ENCODE data around the gene PRPF38B.
"Not testable (repeated sequence)": the region's sequence is repeated elsewhere in the genome, so short reads cannot be mapped to it uniquely, and the experiment has no call there.

Gene PRPF38B

DNA sequence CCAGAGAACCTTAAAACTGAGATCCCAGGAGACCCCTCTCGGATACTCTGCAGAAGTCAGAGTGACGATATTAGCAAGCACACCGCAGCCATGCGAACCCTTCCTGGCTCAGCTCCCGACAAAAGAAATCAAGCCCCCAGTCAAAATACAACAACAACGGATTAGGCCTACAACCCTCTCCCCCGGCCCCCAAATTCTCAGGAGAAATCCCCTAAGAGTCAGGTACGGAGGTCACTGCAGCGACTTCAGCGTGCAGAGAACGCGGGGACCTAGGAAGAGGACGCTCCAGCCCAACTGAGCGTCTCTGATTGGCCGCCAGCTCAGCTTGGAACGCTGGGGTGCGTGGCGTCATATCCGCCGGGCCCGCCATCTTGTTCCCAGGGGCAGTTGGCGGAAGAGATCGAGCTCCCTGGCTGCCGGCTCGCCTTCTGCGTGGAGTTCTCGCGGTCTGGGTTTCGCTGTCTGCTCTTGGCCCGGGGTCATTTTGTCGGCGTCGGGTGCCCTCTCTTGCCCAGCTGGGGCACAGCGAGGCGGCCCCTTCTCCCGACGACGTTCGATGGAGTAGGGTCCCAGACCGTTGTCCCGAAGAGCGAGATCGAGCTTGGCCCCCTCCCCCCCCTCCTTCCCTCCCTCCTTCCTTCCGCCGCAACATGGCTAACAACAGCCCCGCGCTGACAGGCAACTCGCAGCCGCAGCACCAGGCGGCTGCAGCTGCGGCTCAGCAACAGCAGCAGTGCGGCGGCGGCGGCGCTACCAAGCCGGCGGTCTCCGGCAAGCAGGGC lies at the start of gene PRPF38B:
Gene PRPF38B, plus strand, starts transcription at position 369 of the 782 bp plus-strand sequence. Its CDS starts 282 bp downstream, at position 651.
- DNase-seq (ENCODE audit: low read depth in 2 of 2) = peak; percentile 85 to 88

DNA sequence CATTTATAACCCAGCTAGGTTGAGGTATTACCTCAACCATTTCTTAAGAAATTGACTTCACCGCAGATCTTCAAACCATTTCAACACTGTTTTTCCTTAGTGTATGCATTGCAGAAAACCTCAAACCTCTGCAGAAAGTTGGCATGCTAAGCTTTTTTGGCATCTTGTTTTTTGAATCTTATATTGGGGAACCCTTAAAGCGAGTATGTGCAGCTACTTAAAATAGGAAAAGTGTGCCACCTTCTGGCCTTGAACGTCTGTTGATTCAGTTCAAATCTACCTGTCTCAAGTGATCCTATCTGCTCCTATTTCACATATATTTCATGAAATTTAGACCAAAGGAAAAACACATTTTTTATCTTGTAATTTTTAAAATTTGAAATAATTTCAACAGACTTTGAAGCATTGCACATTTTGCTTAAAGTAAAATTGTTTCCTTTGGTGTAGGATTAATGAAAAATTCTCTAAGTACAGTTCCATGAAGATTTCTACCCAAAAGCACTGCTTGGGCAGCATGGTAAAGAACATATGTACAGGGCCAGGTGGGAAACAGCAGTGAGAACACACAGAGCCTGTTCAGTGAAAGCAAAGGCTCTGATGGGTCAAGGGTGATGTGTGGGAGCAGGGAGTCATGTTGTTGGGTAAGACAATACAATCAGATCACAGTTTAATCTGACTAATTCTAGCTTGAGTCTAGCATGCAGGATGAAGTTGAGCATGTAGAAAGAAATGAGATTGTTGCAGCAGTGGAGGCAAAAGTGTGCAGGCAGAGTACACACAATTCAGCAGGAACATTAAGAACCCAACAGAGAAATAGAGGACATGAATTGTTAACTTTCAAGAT lies 48.4 kb upstream of the PRPF38B start:
- peak in 1 of 2 donors; percentile 14 for DNase-seq (ENCODE audit: low read depth in 2 of 2)

DNA sequence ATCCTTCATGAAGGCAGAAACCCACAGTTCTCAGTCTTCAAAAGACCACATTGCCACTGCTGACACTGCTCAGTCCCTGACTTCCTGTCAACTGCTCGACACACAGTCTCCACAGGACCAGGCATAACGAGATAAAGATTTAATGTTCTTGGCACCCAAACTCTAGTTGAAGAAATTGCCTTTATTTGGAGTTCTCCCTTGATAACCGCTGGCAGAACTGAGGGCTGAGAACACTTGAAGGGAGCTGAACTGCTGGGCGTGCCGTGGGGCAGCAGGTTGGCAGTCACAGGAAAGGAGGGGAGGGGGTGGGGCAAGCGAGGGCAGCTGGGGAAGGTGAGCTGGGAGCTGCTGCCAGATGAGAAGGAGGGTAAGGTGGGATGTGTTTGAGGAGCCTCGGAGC lies 47.1 kb upstream of the PRPF38B start:
- peak in 1 of 2 donors; percentile 17 for DNase-seq (ENCODE audit: low read depth in 2 of 2)

DNA sequence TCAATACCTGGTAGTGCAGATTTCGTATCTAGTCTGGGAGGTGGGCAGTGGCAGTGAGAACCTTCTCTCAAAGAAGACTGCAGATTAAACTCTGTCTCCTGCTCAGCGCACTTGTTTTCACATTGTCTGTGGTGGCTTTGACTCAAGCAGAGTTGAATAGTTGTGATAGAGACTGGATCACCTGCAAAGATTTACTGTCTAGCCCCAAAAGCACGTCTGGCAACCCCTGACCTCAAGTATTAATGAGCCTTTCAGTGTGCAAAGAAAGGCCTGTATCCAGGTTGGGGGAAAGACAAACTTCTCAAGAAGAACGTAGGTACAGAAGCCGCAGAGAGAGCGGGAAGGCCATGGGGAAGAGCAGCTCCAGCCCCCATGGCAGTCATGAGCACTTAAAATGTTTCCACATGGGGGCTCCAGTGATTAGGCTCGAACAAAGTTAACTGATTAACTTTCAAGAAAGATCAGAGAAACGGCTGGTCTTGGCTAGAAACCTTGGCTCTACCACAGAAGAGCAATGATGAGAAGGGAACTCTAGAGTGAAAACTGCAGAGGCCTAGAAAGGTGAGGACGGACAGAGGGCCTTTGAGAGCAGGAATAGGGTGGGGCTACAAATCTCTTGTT lies 46.4 kb upstream of the PRPF38B start:
- no peak for DNase-seq (ENCODE audit: low read depth in 2 of 2)

GRCh38 chr1:108646265-108646647 lies 45.9 kb upstream of the PRPF38B start:
- DNase-seq (ENCODE audit: low read depth in 2 of 2) = no peak

DNA sequence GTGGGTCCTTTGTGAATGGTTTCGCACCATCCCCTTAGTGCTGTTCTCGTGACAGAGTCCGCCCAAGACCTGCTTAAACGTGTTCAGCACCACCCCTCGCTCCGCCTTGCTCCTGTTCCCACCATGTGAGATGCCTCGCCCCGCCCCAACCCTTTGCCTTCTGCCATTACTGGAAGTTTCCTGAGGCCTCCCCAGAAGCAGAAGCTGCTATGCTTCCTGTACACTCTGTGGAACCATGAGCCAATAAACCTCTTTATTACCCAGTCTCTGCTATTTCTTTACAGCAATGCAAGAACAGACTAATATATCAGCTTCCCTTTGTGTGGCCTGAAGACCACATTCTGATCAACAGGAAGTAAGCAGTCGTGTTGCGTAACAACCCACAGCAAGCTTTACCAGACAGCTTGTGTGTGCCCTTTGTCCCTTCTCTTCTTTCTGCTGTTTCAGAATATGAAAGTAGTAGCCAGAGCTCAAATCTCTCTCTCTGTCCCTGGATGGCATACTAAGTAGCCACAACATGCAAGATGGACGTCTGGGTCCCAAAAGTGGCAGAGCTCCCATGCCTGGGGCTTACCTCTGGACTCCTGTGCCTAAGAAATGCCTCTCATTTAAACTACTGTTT lies 45.4 kb upstream of the PRPF38B start:
- DNase-seq (ENCODE audit: low read depth in 2 of 2) = no peak

DNA sequence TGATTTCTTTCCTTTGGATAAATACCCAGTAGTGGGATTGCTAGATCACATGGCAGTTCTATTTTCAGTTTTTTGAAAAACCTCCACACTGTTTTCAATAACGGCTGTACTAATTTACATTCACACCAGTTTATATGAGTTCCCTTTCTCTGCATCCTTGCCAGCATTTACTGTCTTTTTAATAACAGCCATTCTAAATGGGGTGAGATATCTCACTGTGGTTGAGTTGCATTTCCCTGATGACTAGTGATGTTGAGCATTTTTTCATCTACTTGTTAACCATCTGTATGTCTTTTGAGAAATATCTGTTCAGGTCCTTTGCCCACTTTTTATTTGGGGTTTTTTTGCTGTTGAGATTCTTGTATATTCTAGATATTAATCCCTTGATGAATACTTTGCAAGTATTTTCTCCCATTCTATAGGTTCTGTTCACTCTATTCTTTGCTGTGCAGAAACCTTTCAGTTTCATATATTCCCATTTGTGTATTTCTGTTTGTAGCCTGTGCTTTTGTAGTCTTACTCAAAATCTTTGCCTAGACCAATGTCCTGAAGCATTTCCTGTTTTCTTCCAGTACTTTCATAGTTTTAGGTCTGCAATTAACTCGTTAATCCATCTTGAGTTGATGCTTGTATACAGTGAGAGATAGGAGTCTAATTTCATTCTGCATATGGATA lies 38.5 kb upstream of the PRPF38B start:
- DNase-seq (ENCODE audit: low read depth in 2 of 2) = no peak

DNA sequence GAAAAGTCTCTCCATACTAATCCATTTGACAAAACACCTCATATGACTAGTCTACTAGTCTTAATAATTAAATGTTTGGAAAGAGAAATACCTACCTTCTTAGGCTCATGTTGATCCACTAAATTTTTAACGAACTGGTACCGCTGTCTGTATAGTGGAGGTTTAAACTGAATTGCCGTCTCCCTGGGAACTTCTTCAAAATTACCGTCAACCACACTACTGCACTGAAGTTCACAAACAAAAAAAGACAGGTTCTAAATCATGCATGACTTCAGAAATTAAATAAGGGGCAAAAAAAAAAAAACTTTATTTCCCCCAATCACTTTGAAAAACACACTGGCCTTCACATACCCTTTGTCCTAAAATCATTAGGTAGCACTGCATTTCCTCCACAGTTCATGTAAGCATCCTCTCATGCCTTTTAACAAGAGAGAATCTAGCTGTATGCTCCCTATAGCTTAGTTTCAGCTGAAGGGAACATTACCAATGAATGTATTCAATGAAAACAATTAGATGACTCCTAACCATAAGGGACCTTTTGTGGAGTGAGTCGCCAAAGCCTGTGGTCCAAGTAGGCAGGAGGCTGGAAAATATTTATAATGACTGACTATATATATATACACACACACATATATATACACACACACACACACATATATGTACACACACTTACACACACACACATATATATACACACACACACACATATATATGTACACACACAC lies 34.6 kb upstream of the PRPF38B start:
- DNase-seq (ENCODE audit: low read depth in 2 of 2) = no peak

DNA sequence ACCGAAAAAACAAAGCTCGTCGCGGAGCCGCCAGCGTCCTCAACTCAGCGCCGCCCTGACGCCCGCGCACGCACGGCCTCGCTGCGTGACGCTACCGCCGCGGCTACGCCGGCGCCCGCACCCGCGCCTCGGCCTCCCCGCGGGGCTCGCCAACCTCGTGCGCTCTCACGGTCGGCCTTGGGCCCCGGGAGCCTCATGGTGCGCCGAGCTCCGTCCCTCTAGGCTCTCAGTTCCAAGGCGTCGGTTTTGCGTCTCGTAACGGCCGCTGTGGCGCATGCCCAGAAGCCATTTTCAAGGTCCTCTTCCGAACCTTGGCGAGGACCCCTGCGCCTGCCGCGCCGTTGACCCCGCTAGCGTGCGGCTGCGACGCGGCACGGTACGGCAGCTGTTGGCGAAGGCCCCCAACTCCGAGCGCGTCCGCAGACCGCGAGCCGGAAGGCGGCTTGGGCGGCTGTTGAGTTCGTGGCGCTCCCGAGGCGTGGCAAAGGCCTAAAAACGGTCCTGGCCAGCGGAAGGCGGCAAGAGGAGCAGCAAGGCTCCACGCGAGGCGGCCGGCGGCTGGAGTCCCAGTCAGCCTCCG lies 31.0 kb upstream of the PRPF38B start, which contains the start of gene HENMT1:
Gene HENMT1, minus strand, starts transcription at position 64 of the 580 bp plus-strand sequence. CDS start 1,209 bp downstream, outside the sequence.
- DNase-seq (ENCODE audit: low read depth in 2 of 2) = peak; percentile 62 to 64

- DNase-seq (ENCODE audit: low read depth in 2 of 2) = no peak
These were observed 29.0 kb upstream of the PRPF38B start for GRCh38 chr1:108663074-108663473.

- no peak for DNase-seq (ENCODE audit: low read depth in 2 of 2)
These were observed 27.6 kb upstream of the PRPF38B start for GRCh38 chr1:108664481-108664880.

DNA sequence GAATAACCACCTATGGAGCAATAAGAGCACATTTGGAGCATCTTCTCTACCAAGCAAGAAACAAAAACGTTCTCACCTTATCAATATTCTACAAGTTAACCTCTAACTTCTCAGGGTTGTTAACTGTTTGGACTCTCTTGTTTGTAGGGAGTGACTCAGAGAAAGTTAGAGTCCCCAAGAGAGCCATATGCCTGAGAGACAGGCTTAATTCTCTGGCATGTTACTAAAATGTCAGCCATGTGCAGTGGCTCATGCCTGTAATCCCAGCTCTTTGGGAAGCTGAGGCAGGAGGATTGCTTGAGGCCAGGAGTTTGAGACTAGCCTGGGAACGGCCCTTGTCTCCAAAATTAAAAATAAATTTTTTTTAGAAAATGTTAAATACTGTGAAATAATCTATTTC lies 27.0 kb upstream of the PRPF38B start:
- DNase-seq (ENCODE audit: low read depth in 2 of 2) = no peak

DNA sequence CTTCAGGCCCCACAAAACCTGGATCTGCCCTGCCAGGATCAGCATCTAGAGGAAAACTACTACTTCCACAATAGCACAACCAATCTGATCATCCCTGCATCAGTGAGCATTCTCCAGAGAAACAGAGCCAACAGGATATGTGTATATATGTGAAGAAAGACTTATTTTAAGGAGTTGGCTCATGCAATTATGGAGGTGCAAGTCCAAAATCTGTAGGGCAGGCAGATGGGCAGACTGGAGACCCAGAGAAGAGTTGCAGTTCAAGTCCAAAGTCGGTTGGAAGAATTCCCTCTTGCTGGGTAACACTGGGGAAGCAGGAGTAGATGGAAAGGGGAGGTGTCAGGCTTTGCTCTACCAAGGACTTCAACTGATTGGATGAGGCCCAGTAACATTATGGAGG lies 26.3 kb upstream of the PRPF38B start:
- DNase-seq (ENCODE audit: low read depth in 2 of 2) = no peak

GRCh38 chr1:108667422-108667821 lies 24.7 kb upstream of the PRPF38B start:
- not testable (repeated sequence) for DNase-seq (ENCODE audit: low read depth in 2 of 2)

- DNase-seq (ENCODE audit: low read depth in 2 of 2) = no peak
These were observed 23.3 kb upstream of the PRPF38B start for GRCh38 chr1:108668777-108669176.

DNA sequence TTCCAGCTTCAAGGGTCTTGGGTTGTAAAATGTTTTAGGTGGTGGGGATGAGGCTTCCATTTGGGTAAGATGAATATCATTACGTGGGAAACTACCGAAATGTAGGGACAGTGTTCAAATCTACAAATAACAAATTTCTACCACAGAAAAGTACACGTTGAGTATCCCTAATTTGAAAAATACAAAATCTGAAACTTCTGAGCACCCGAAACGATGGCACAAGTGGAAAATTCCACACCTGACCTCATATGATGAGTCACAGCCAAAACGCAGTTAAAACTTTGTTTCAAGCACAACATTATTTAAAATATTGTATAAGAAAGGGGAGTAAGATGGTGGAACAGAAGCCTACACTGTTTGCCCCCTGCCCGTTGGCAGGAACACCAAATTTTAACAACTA lies 22.4 kb upstream of the PRPF38B start:
- DNase-seq (ENCODE audit: low read depth in 2 of 2) = no peak

GRCh38 chr1:108670131-108670773 lies 21.9 kb upstream of the PRPF38B start:
- no peak for DNase-seq (ENCODE audit: low read depth in 2 of 2)

DNA sequence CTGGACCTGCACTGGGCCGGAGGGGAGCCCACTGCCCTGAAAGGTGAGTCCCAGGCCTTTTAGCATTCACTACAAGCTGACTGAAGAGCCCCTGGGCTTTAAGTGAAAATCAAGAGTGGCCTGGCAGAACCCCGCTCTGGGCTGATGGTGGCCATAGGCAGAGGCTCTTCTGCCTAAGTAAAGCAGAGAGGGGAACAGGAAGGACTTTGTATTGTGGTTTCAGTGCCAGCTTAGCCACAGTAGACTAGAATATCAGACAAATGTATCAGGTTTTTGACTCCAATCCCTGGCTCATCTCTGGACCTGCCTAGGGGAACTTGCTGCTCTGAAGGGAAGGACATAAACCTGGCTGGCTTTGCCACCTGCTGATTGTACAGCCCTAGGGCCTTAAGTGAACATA lies 21.0 kb upstream of the PRPF38B start:
- DNase-seq (ENCODE audit: low read depth in 2 of 2) = no peak

DNA sequence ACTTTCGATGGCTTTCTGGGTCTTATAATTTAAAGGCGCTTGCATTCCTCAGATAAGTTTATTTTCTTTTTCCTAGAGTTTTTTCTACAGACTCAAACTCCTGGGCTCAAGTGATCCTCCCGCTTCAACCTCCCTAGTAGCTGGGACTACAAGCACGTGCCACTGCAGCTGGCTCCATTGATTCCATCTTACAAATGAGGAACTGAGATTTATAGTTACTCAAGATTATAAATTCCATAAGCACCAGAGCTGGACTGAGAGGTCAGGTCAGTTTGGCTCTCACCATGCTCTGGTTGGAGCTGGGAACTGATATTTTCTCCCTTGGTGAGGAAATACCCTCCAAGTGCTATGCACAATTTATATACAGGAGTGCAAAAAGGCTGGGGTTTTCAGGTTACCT lies 13.4 kb upstream of the PRPF38B start:
- no peak for DNase-seq (ENCODE audit: low read depth in 2 of 2)
